Liver (tissue), 9 donors: ENCODE measurements around the gene DPH2. TPM values are rescaled to one million over a fixed set of nuclear protein-coding genes. Genes with fewer than 3 reads are reported as not detected.

Experiments used
- DNase-seq: peaks from one replicate; pipeline ENCODE4 v3.0.0-alpha.2; 2017; ENCODE audit warnings: low spot score
- H3K27ac ChIP-seq, 2 donors: one replicate each; pipeline ENCODE4 v1.7.0; 2013; ENCODE audit warnings: inconsistent platforms in 2 of 2, low read length in 2 of 2, control low read depth in 1 of 2, low read depth in 1 of 2, mild to moderate bottlenecking in 1 of 2
- H3K27me3 ChIP-seq, 4 donors: one replicate each; pipeline versions ENCODE4 v1.6.1 to v1.7.0; 2013; ENCODE audit warnings: low read length in 3 of 4, inconsistent platforms in 1 of 4, mild to moderate bottlenecking in 1 of 4, moderate library complexity in 1 of 4; ENCODE audit not compliant: control insufficient read depth in 4 of 4, insufficient read depth in 4 of 4
- H3K36me3 ChIP-seq, 4 donors: one replicate each; pipeline versions ENCODE4 v1.6.1 to v1.7.0; 2013; ENCODE audit warnings: low read length in 3 of 4, mild to moderate bottlenecking in 3 of 4, low read depth in 1 of 4, moderate library complexity in 1 of 4; ENCODE audit not compliant: control insufficient read depth in 4 of 4, insufficient read depth in 3 of 4
- H3K4me1 ChIP-seq, 4 donors: one replicate each; pipeline versions ENCODE4 v1.6.1 to v1.7.0; 2013; ENCODE audit warnings: low read length in 3 of 4, mild to moderate bottlenecking in 3 of 4, moderate library complexity in 1 of 4; ENCODE audit not compliant: control insufficient read depth in 4 of 4, insufficient read depth in 4 of 4
- H3K4me3 ChIP-seq, 3 donors: one replicate each; pipeline versions ENCODE4 v1.6.1 to v1.7.0; 2013; ENCODE audit warnings: low read length in 3 of 3, control low read depth in 1 of 3, low read depth in 1 of 3, mild to moderate bottlenecking in 1 of 3
- H3K9ac ChIP-seq, 2 donors: one replicate each; pipeline ENCODE4 v1.7.0; 2013; ENCODE audit warnings: low read length in 2 of 2, mild to moderate bottlenecking in 2 of 2, moderate library complexity in 2 of 2, control low read depth in 1 of 2, low read depth in 1 of 2
- H3K9me3 ChIP-seq, 4 donors: one replicate each; pipeline versions ENCODE4 v1.6.1 to v1.7.0; 2013; ENCODE audit warnings: low read length in 3 of 4; ENCODE audit not compliant: control insufficient read depth in 4 of 4
- ATF3 ChIP-seq: IDR thresholded peaks from 2 replicates; pipeline ENCODE4 v1.6.1; 2016; ENCODE audit warnings: antibody characterized with exemption
- CTCF ChIP-seq: fragments of 150-350 bp; IDR thresholded peaks from 2 replicates; pipeline ENCODE4 v1.5.1; 2017; ENCODE audit warnings: improper control_type of control experiment, low read depth, low read length; ENCODE audit not compliant: missing input control
- EGR1 ChIP-seq, 2 donors: IDR thresholded peaks; 2 replicates each; pipeline ENCODE4 v1.6.1; 2016 to 2018; ENCODE audit warnings: antibody characterized with exemption in 2 of 2, low read depth in 2 of 2
- FOXA1 ChIP-seq: IDR thresholded peaks from 2 replicates; pipeline ENCODE4 v1.6.1; 2016; ENCODE audit warnings: antibody characterized with exemption
- FOXA2 ChIP-seq: IDR thresholded peaks from 2 replicates; pipeline ENCODE4 v1.6.1; 2016; ENCODE audit warnings: antibody characterized with exemption
- GABPA ChIP-seq, 2 donors: IDR thresholded peaks in 1 of 2; conservative IDR thresholded peaks in 1 of 2; 2 replicates each; pipeline ENCODE4 v1.6.1; 2016; ENCODE audit warnings: antibody characterized with exemption in 2 of 2, mild to moderate bottlenecking in 1 of 2, moderate library complexity in 1 of 2
- HNF4A ChIP-seq, 2 donors: conservative IDR thresholded peaks; 2 replicates each; pipeline ENCODE4 v1.6.1; 2016; ENCODE audit warnings: antibody characterized with exemption in 2 of 2, mild to moderate bottlenecking in 2 of 2
- HNF4G ChIP-seq: IDR thresholded peaks from 2 replicates; pipeline ENCODE4 v1.6.1; 2016; ENCODE audit warnings: antibody characterized with exemption
- JUND ChIP-seq, 2 donors: IDR thresholded peaks; 2 replicates each; pipeline ENCODE4 v1.6.1; 2016; ENCODE audit warnings: antibody characterized with exemption in 2 of 2
- MAX ChIP-seq: IDR thresholded peaks from 2 replicates; pipeline ENCODE4 v1.6.1; 2016; ENCODE audit warnings: antibody characterized with exemption
- NR2F2 ChIP-seq: IDR thresholded peaks from 2 replicates; pipeline ENCODE4 v1.6.1; 2016; ENCODE audit warnings: antibody characterized with exemption
- RAD21 ChIP-seq, 2 donors: IDR thresholded peaks; 2 replicates each; pipeline ENCODE4 v1.6.1; 2016; ENCODE audit warnings: antibody characterized with exemption in 2 of 2, mild to moderate bottlenecking in 2 of 2
- REST ChIP-seq: IDR thresholded peaks from 2 replicates; pipeline ENCODE4 v1.6.1; 2016; ENCODE audit warnings: antibody characterized with exemption, mild to moderate bottlenecking
- RXRA ChIP-seq, 2 donors: IDR thresholded peaks; 2 replicates each; pipeline ENCODE4 v1.6.1; 2017 to 2018; ENCODE audit warnings: antibody characterized with exemption in 2 of 2, mild to moderate bottlenecking in 1 of 2
- SP1 ChIP-seq: IDR thresholded peaks from 2 replicates; pipeline ENCODE4 v1.6.1; 2018; ENCODE audit warnings: antibody characterized with exemption, mild to moderate bottlenecking
- TAF1 ChIP-seq: conservative IDR thresholded peaks from 2 replicates; pipeline ENCODE4 v1.6.1; 2016; ENCODE audit warnings: antibody characterized with exemption, mild to moderate bottlenecking
- YY1 ChIP-seq: IDR thresholded peaks from 2 replicates; pipeline ENCODE4 v1.6.1; 2016; ENCODE audit warnings: antibody characterized with exemption, mild to moderate bottlenecking
- ZBTB33 ChIP-seq: IDR thresholded peaks from 2 replicates; pipeline ENCODE4 v1.6.1; 2016; ENCODE audit warnings: antibody characterized with exemption
- WGBS: extraction: QIAGEN DNeasy Blood & Tissue Kit; methylation state at CpG from one replicate; pipeline ENCODE4 v1.1.7; 2013; 5-methylcytosine and 5-hydroxymethylcytosine counted together
- polyA plus RNA-seq, 2 donors: library from polyadenylated mRNA; stranded (reverse) in 1 of 2; unstranded in 1 of 2; fragments of 200-250 nt in 1 of 2; fragments of >200 nt in 1 of 2; fragmentation: Nextera tagmentation in 1 of 2; extraction: Ambion mirVana in 1 of 2; gene quantifications; one replicate each; pipeline versions ENCODE4 v1.2.1 to v1.2.3, GENCODE V29; 2013 to 2015
- total RNA-seq, 2 donors: library from RNA; depleted of rRNA; stranded (reverse); fragments of >200 nt; gene quantifications; one replicate each; pipeline ENCODE4 v1.2.3, GENCODE V29; 2014
- donor health status: healthy.
- donor health status: healthy.
- donor health status: healthy.
- donor health status: healthy.
- donor health status: healthy.

The DPH2 gene
- total and polyA plus RNA-seq, 4 donors: 9.3 to 20.9 (median 15.4) TPM

GRCh38 chr1:43933386-43934100, 36.3 kb upstream of the DPH2 start, which contains the start of gene ARTN:
Gene ARTN, plus strand, starts transcription at chr1:43933801. Its CDS starts 1,856 bp downstream, at chr1:43935657.
- Histone ChIP-seq H3K4me3 (peak within 1 kb of the TSS in 1 of 3 donors; percentile 36), H3K4me1 (peaks cover 10 to 27% (median 15%) of the 10 kb centered on the region in 4 donors), H3K9me3 (no peaks in the 10 kb centered on the region), H3K27me3 (no peaks in the 10 kb centered on the region), H3K9ac (peak within 1 kb of the TSS in 1 of 2 donors; percentile 23), H3K27ac (no peak within 1 kb of the TSS), H3K36me3 (peaks cover 0 to 4% (median 0%) of the 10 kb centered on the region in 4 donors)
- DNase-seq: no peak
- TF ChIP-seq NR2F2: no peak
- no peak for TF ChIP-seq EGR1 (IDR thresholded peaks at IDR 0.05; ENCODE audit: low read depth in 2 of 2)
- TF ChIP-seq JUND (IDR thresholded peaks at IDR 0.05): no peak
- TF ChIP-seq FOXA2: no peak
- no peak for TF ChIP-seq HNF4A (conservative IDR thresholded peaks at IDR 0.05)
- TF ChIP-seq RXRA (IDR thresholded peaks at IDR 0.05): no peak
- no peak for TF ChIP-seq FOXA1
- no peak for TF ChIP-seq REST
- TF ChIP-seq GABPA (IDR thresholded peaks at IDR 0.05 in 1 of 2, conservative IDR thresholded peaks at IDR 0.05 in 1 of 2): no peak
- no peak for TF ChIP-seq CTCF
- TF ChIP-seq MAX: no peak
- no peak for TF ChIP-seq YY1
- WGBS: 6% methylated on average over 42 of the region's 42 CpGs

- no peak overlapping the region for H3K9ac ChIP-seq
- 38% methylated on average over 13 of the region's 13 CpGs for WGBS
These were observed 35.5 kb upstream of the DPH2 start for GRCh38 chr1:43934101-43934985.

More at GRCh38 chr1:43934101-43934985, 35.5 kb upstream of the DPH2 start:
- no peak for TF ChIP-seq YY1
- TF ChIP-seq EGR1 (IDR thresholded peaks at IDR 0.05; ENCODE audit: low read depth in 2 of 2): no peak
- no peak for TF ChIP-seq HNF4G
- no peak for TF ChIP-seq MAX
- no peak for TF ChIP-seq ZBTB33
- TF ChIP-seq SP1: no peak
- peak; percentile 67 to 72 for TF ChIP-seq RAD21 (IDR thresholded peaks at IDR 0.05)
- TF ChIP-seq TAF1: no peak
- peak; percentile 69 for TF ChIP-seq CTCF
- no peak for TF ChIP-seq ATF3
- TF ChIP-seq RXRA (IDR thresholded peaks at IDR 0.05): no peak
- DNase-seq: peak; percentile 76
- H3K4me1 ChIP-seq: peaks cover 10 to 27% (median 15%) of the 10 kb centered on the region in 4 donors
- no peaks in the 10 kb centered on the region for H3K9me3 ChIP-seq
- no peak overlapping the region for H3K4me3 ChIP-seq
- no peak overlapping the region for H3K27ac ChIP-seq
- peaks cover 0 to 4% (median 0%) of the 10 kb centered on the region in 4 donors for H3K36me3 ChIP-seq
- H3K27me3 ChIP-seq: no peaks in the 10 kb centered on the region
